GM18868 (cell line): ENCODE results near the gene ACSM6.

Source experiments
- ATAC-seq: cut with Tn5 transposase; IDR thresholded peaks from one replicate; pipeline ENCODE4 v1.9.1; 2021; ENCODE audit warnings: mild to moderate bottlenecking, moderate library complexity; ENCODE audit not compliant: unreplicated experiment

The ACSM6 gene

DNA sequence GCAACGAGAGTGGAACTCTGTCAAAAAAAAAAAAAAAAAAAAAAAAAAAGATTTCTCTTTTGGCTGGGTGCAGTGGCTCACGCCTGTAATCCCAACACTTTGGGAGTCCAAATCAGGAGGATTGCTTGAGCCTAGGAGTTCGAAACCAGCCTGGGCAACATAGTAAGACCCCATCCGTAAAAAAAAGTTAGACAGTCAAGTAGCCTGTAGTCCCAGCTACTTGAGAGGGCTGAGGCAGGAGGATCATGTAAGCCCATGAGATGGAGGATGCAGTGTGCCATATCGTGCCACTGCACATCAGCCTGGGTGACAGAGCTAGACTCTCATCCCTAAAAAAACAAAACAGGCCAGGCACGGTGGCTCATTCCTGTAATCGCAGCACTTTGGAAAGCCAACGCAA is 71.5 kb downstream of the ACSM6 start:
- no peak for ATAC-seq

DNA sequence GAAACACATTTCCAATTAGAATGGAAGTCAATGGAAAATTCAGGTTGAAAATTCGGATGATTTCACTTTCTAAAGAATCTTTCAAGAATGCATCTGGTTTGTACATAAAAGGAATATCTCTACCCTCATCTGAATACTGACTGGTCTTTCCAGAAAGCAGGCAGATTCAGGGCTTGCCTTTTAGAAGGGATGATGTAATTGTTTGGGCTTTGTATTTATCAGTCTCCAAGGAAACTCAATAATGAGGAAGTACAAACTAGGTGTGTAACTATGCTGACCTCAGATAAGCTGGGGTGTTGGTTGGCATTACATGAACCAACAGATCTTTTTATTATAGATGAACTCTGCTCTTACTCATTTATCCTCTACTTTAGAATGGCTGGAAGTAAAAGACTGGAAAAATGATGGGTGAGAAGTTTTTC is 72.6 kb downstream of the ACSM6 start:
- peak; percentile 95 for ATAC-seq

DNA sequence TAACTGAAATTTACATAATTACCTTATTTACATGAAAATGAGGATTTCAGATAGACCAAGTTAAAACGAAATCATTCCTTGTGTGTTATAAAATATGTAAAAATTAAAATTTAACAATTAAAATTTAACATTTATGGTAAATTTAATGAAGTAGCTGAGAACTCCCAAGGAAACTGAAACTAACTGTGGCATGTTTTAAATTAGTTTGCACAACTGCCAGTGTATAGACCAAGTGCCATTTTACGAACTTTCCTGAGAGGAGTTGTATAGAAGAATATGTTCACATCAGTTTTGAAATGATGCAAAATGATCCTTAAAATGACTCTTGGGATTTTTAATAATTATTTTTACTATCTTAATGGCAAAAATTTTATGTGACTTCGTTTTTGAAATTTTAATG is 73.2 kb downstream of the ACSM6 start:
- no peak for ATAC-seq

DNA sequence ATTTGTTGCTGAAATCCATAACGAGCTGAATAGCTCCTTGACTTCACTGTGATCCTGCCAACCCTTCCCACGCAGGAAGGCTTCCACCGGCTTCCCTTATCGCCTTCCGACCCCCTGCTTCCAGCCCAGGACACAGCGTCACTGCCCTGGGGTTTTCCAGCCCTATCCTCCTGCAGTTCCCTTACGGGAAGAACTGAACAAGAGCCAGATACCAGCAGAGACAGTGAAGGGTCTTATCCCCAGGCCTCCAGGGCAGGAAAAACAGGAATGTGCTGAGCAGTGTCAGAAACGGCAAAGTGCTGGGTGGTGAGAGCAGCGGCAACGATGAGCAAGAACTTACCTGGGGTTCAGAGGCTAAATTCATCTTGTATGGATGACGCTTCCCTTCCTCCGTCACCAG is 74.4 kb downstream of the ACSM6 start:
- ATAC-seq, result no peak

DNA sequence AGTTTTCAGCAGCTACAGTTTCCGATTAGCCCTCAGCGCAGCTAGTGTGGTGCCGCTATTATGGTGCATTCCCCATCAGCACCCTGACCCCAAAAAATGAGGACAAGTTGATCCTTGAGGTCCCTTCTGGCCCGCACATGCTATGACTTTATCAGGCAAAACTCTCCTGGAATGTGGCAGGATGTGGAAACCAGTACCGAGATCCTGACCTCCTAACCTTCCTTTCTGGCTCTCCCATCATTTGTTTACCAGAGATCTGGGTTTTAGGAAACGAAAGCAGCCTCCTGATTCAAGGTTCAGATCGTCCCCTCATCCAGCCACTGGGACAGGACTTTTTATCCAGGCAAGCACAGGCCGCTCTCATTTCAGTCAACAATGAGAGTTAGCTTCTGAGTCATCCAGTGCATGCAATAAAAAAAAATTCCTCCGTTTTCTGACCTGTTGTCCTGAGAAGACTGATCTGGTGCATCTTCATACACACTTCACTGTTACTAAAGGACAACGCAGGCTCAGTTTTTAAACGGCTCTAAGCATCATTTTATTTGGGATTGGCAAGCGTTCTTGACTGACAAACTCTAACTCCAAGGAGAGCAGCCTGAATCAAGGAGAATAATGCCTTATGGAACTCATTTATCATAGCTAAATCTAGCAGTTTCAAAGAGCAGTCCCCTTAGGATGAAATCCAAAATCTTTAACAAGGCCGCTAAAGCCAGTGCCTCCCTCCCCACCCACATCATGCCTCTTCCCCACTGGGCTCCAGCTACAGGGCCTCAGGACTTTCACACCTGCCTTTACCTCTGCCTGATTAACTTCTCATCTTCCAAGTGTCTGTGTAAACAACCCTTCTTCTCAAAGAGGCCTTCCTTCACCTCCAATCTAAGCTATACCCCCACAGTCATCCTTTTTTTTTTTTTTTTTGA is 79.6 kb downstream of the ACSM6 start:
- ATAC-seq, result no peak

DNA sequence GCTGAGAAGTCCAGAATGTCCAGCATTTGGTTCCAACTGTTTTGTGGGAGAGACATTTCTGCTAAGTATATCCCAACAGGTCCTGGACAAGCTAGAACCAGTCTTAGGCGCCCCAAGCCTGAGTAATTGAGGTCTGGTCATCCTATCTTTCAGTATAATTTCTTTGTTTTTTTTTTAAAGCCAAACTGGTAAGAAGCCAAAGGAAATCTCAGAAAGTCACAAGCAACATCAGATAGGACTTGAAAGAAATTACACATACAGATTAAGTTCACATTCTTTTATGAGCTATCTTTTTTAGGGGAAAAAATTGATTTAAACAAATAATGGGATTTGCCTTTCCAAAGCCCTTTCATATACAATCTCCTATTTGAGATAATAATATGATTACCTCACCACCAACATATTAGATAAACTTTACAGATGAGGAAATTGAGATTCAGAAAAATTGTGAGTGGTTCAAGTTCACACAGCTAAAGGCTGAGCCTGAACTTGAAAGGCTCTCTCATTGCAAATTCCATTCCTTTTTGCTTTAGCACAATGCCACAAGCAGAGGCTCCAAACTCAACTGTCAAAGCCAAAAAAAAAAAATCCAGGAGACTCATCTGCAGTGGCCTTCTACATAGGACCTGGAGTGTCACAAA is 81.8 kb downstream of the ACSM6 start:
- no peak for ATAC-seq

DNA sequence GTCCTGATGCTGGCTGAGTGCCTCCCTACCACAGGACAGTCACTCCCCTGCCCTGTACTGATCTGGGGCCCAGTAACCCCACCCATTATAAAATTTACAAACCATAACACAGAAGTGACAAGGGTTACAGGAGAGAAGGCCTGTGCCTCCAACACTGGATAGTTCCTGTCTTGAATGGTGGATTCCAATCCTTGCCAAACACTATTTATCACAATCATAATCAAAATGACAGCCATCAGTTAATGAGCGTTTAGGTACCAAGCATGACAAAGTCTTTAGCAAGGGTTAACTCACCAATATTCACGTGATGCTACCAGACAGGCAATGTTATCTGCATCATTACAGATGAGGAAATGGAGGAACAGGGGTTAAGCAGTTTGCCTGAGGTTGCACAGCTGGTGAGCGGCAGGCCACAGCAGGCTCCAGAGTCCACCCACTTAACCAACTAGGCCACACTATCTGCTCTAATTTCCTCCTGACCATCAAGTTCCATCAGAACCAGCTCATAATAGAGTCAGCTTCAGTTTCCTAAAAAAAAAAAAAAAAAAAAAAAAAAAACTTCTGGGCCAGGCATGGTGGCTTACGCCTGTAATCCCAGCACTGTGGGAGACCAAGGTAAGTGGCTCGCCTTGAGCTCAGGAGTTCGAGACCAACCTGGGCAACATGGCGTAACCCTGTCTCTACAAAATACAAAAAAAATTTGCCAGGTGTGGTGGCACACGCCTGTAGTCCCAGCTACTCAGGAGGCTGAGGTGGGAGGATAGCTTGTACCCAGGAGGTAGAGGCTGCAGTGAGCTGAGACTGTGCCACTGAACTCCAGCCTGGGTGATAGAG is 82.5 kb downstream of the ACSM6 start:
- no peak for ATAC-seq

DNA sequence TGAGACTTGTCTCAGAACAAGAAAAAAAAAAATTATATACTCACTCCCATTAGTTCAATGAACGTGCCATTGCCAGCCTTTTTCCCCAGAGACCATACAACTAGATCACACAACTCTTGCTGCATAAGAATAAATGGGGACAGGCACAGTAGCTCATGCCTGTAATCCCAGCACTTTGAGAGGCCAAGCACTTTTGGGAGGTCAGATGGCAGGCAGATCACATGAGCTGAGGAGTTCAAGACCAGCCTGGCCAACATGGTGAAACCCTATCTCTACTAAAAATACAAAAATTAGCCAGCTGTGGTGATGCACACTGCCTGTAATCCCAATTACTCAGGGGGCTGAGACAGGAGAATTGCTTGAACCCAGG is 83.1 kb downstream of the ACSM6 start:
- ATAC-seq, result no peak

DNA sequence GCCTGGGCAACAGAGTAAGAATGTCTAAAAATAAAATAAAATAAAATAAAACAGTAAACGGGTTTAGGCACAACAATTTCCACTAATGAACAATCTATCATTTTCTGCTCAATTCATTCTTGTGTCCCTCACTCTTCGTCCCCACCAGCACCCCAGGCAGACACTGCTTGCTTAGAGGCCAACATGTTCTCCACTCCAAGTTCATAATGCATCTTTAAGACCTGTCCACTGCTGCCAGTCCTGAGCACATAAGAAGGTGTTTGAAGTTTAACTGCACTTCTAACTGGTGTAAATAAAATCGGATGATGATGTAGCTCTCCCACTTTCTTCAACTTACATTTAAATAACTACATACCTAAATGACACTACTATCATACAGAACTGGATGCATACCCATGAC is 83.6 kb downstream of the ACSM6 start:
- ATAC-seq, result no peak
